ENCODE measurements around the gene ITSN2. TPM values are rescaled to one million over a fixed set of nuclear protein-coding genes. Genes with fewer than 3 reads are reported as not detected.
"Not testable (repeated sequence)": the region's sequence is repeated elsewhere in the genome, so short reads cannot be mapped to it uniquely, and the experiment has no call there.

The ITSN2 gene
- total RNA-seq, 4 donors from 2014 or later = 32.8 to 58.0 (median 41.4) TPM

GRCh38 chr2:24362253-24362652, 1.9 kb upstream of the ITSN2 start:
- no peak for DNase-seq
- TF ChIP-seq, protein P1, sequence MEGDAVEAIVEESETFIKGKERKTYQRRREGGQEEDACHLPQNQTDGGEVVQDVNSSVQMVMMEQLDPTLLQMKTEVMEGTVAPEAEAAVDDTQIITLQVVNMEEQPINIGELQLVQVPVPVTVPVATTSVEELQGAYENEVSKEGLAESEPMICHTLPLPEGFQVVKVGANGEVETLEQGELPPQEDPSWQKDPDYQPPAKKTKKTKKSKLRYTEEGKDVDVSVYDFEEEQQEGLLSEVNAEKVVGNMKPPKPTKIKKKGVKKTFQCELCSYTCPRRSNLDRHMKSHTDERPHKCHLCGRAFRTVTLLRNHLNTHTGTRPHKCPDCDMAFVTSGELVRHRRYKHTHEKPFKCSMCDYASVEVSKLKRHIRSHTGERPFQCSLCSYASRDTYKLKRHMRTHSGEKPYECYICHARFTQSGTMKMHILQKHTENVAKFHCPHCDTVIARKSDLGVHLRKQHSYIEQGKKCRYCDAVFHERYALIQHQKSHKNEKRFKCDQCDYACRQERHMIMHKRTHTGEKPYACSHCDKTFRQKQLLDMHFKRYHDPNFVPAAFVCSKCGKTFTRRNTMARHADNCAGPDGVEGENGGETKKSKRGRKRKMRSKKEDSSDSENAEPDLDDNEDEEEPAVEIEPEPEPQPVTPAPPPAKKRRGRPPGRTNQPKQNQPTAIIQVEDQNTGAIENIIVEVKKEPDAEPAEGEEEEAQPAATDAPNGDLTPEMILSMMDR (IDR thresholded peaks at IDR 0.05) = no peak
- TF ChIP-seq EP300 (IDR thresholded peaks at IDR 0.05; ENCODE audit: low read depth) (no peak), POLR2AphosphoS5 (IDR thresholded peaks at IDR 0.05) (no peak), POLR2A (IDR thresholded peaks at IDR 0.05) (no peak)
- peaks cover 0 to 37% (median 24%) of the 10 kb centered on the region in 4 donors for H3K4me1 ChIP-seq
- H3K4me3 ChIP-seq = no peak overlapping the region
- H3K9me3 ChIP-seq = no peaks in the 10 kb centered on the region
- intact Hi-C loops (cut with DNase I; ENCODE audit: low total_unique reads) (no loop called here), in situ Hi-C loops (cut with MboI; ENCODE audit: low pct_ligation_motif_present in 1 of 4, low pct_unique_long_range_greater_than_20kb in 1 of 4, low sequenced_read_pairs in 3 of 4) (no loop called here)
- WGBS, 2 donors (ENCODE audit: low coverage in 1 of 2) = 91% methylated on average over 3 to 4 of the region's 4 CpGs
- H3K27me3 ChIP-seq = no peaks in the 10 kb centered on the region
- no peaks in the 10 kb centered on the region for H3K36me3 ChIP-seq
- no peak overlapping the region for H3K27ac ChIP-seq

DNA sequence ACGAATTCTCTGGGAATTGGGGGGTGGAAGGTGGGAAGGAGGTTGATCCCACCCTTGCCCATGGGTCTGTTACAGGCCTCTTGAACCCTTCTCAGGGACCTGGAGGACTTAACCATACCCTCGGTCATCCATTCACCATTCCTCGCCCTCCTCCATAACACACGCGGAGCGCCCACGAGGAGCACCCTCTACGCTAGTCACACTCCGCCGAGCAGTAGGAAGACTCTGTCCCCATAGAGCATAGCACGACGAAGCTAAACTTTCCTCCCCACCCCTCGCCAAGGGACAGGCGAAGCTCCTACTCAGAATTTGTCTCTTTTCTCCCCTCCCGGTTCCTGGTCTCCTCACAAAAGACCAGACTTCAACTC, 611 bp upstream of the ITSN2 start:
- 80 to 93% methylated on average over 1 to 15 of the region's 15 CpGs for WGBS, 2 donors (ENCODE audit: low coverage in 1 of 2)
- intact Hi-C loops (cut with DNase I; ENCODE audit: low total_unique reads) (no loop called here), in situ Hi-C loops (cut with MboI; ENCODE audit: low pct_ligation_motif_present in 1 of 4, low pct_unique_long_range_greater_than_20kb in 1 of 4, low sequenced_read_pairs in 3 of 4) (no loop called here)
- no peak for DNase-seq
- Histone ChIP-seq H3K36me3 (no peaks in the 10 kb centered on the region), H3K4me1 (peaks cover 0 to 36% (median 24%) of the 10 kb centered on the region in 4 donors), H3K27me3 (no peaks in the 10 kb centered on the region), H3K4me3 (peak overlapping the region; percentile 72 to 100 (median 90)), H3K9me3 (no peaks in the 10 kb centered on the region), H3K27ac (peak overlapping the region; percentile 92 to 97 (median 96))
- TF ChIP-seq, protein P1 (IDR thresholded peaks at IDR 0.05) = no peak
- TF ChIP-seq POLR2A (IDR thresholded peaks at IDR 0.05) = no peak
- no peak for TF ChIP-seq EP300 (IDR thresholded peaks at IDR 0.05; ENCODE audit: low read depth)
- no peak for TF ChIP-seq POLR2AphosphoS5 (IDR thresholded peaks at IDR 0.05)

- H3K9me3 ChIP-seq = no peaks in the 10 kb centered on the region
- TF ChIP-seq, protein P1 (IDR thresholded peaks at IDR 0.05) = no peak
- TF ChIP-seq POLR2AphosphoS5 (IDR thresholded peaks at IDR 0.05) (peak; percentile 41 to 55 (median 49)), EP300 (IDR thresholded peaks at IDR 0.05; ENCODE audit: low read depth) (no peak), POLR2A (IDR thresholded peaks at IDR 0.05) (peak; percentile 8)
- in situ Hi-C loops (cut with MboI; ENCODE audit: low pct_ligation_motif_present in 1 of 4, low pct_unique_long_range_greater_than_20kb in 1 of 4, low sequenced_read_pairs in 3 of 4) (no loop called here), intact Hi-C loops (cut with DNase I; ENCODE audit: low total_unique reads) (no loop called here)
- H3K4me3 ChIP-seq = peak overlapping the region; percentile 72 to 100 (median 90)
- H3K27me3 ChIP-seq = no peaks in the 10 kb centered on the region
- WGBS, 2 donors (ENCODE audit: low coverage in 1 of 2) = 11 to 22% methylated on average over 12 to 32 of the region's 46 CpGs
- no peaks in the 10 kb centered on the region for H3K36me3 ChIP-seq
- peak; percentile 72 for DNase-seq
- H3K27ac ChIP-seq = peak overlapping the region; percentile 92 to 97 (median 96)
- H3K4me1 ChIP-seq = peaks cover 0 to 36% (median 23%) of the 10 kb centered on the region in 4 donors
These were observed 947 bp downstream of the ITSN2 start for GRCh38 chr2:24359129-24360049.

DNA sequence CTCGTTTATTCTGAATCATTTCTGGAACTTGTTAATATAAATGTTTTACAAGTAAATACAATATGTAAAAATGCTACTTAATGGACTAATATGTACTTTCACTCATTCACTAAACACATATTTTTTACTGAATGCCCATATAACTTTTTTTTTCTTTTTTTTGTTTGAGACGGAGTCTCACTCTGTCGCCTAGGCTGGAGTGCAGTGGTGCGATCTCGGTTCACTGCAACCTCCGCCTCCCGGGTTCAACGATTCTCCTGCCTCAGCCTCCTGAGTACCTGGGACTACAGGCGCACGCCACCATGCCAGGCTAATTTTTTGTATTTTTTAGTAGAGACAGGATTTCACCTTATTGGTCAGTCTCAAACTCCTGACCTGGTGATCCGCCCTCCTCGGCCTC, 2.6 kb downstream of the ITSN2 start:
- intact Hi-C loops (cut with DNase I; ENCODE audit: low total_unique reads); H3K27me3 ChIP-seq; H3K27ac ChIP-seq; H3K36me3 ChIP-seq; H3K9me3 ChIP-seq; H3K4me3 ChIP-seq; DNase-seq; in situ Hi-C loops (cut with MboI; ENCODE audit: low pct_ligation_motif_present in 1 of 4, low pct_unique_long_range_greater_than_20kb in 1 of 4, low sequenced_read_pairs in 3 of 4): not testable (repeated sequence)
- peaks cover 0 to 49% (median 25%) of the 10 kb centered on the region in 4 donors for H3K4me1 ChIP-seq
- 89 to 96% methylated on average over 12 of the region's 12 CpGs for WGBS, 2 donors (ENCODE audit: low coverage in 1 of 2)

DNA sequence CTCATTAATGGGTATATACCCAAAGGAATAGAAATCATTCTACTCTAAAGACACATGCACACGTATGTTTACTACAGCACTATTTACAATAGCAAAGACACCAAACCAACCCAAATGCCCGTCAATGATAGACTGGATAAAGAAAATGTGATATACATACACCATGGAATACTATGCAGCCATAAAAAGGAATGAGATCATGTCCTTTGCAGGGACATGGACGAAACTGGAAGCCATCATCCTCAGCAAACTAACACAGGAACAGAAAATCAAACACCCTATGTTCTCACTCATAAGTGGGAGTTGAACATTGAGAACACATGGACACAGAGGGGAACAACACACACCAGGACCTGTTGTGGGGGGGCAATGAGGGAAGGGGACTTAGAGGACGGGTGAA, 3.2 kb downstream of the ITSN2 start:
- H3K27ac ChIP-seq; H3K27me3 ChIP-seq; H3K9me3 ChIP-seq; H3K36me3 ChIP-seq; H3K4me3 ChIP-seq; intact Hi-C loops (cut with DNase I; ENCODE audit: low total_unique reads); DNase-seq; in situ Hi-C loops (cut with MboI; ENCODE audit: low pct_ligation_motif_present in 1 of 4, low pct_unique_long_range_greater_than_20kb in 1 of 4, low sequenced_read_pairs in 3 of 4): not testable (repeated sequence)
- 86 to 95% methylated on average over 3 to 4 of the region's 4 CpGs for WGBS, 2 donors (ENCODE audit: low coverage in 1 of 2)
- peaks cover 0 to 55% (median 28%) of the 10 kb centered on the region in 4 donors for H3K4me1 ChIP-seq

All from transverse colon (tissue), 4 donors.